HG02970 (cell line): ENCODE measurements around the gene DUSP11.
"Not testable (repeated sequence)": the region's sequence is repeated elsewhere in the genome, so short reads cannot be mapped to it uniquely, and the experiment has no call there.

Experiments used
- ATAC-seq: cut with Tn5 transposase; IDR thresholded peaks from one replicate; pipeline ENCODE4 v1.9.1; 2021; ENCODE audit warnings: mild to moderate bottlenecking, moderate library complexity, moderate number of reproducible peaks; ENCODE audit not compliant: unreplicated experiment, low FRiP score

The DUSP11 gene

GRCh38 chr2:73726657-73727056 is 53.2 kb downstream of the DUSP11 start:
- not testable (repeated sequence) for ATAC-seq

DNA sequence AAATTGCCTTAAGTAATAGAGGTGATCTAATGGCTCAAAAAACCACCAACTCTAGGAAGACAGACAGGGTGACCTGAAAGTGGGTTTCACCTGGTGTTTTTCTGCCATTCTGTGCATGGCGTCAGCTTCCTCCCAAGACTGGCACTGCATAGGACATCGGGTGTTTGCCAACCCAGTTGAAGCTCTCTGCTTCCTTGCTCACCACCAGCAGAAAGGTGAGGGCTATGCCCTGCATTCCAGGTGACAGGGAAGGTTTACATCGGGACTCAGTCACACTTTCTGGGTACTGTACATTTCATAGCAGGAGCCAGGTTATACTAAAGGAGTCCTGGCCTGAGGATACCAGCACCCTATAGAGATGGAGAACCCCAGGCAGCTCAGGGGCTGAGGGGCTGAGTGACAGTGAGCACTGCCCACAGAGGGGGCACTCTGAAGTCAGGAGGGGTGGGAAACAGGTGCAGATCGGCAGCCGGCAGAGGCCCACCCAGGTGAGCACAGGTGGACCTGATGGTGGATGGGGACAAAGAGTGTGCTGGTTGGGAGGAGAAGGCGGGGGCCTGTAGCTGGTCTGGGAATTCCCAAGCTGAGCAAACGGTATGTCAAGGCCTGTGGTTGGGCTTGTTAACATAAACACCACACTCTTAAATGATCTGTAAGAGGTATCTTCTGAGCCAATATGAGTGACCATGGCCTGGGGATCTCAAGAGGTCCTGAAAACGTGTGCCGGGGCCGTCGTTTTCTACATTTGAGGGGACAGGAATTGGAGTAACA is 60.9 kb downstream of the DUSP11 start:
- no peak for ATAC-seq

DNA sequence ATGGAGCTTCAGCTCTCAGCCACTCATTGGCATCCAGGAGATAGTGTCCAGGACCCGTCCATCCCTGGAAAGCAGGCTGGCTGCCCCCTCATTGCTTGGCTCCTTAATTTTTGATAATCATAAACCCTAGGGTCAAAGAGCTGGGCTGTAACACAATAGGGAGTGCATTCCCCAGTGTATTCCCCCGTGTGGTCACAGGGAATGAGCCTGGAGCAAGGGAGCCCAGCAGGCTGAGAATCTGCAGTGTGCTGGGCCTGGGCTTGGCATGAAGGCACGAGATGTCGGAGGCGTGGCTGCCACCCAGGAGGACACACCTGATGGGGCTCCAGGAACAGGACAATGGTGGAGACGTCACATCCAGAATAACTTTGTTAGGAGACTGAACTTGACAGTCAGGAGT is 61.5 kb downstream of the DUSP11 start:
- no peak for ATAC-seq

DNA sequence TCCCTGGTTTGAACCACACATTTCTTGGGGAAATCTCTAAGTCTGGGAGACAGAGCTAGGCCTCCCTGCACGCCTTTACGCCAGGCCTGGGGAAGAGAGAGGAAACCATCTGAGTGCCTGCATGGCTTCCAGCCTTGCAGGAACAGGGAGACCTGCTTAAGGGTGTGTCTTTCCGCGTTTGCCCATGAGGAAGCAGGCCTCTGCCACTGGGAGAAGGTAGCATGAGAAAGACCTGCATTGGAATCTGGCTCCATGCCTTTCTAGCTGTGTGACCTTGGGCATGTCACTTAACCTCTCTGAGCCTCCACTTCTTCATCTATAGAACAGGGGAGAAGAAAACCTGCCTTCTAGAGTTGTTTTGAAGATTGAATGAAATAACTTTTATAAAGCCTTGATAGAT is 62.2 kb downstream of the DUSP11 start:
- ATAC-seq, result not testable (repeated sequence)

- no peak for ATAC-seq
These were observed 62.7 kb downstream of the DUSP11 start for GRCh38 chr2:73717251-73717606.

GRCh38 chr2:73716543-73717250 is 63.2 kb downstream of the DUSP11 start:
- ATAC-seq, result no peak

DNA sequence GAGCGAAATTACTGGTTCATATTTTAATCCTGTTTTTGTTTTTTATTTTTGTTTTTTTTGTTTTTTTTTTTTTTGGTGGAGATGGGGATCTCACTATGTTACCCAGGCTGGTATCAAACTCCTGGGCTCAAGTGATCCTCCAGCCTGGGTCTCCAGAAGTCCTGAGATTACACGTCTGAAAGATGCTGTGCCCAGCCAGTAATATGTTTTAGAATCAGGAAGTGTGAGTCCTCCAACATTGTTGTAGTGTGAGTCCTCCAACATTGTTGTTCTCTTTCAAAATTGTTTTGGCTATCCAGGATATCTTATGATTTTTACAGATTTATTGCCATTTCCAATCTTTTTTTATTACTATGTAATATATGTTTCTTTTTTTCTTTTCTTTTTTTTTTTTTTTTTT is 65.8 kb downstream of the DUSP11 start:
- no peak for ATAC-seq
